RWPE2 (cell line): ENCODE measurements around the gene ZFHX3.

ENCODE experiments used
- ATAC-seq: fragments of 200-7000 bp; cut with Tn5 transposase; 3 replicates; pipeline ENCODE4 v1.9.1; 2021; ENCODE audit warnings: low read depth
- DNase-seq: peaks from one replicate; pipeline ENCODE4 v3.0.0-alpha.2; 2020; ENCODE audit warnings: low spot score
- H3K27ac ChIP-seq: fragments of 450-650 bp; 2 replicates; pipeline ENCODE4 v1.5.1; 2017; ENCODE audit warnings: mild to moderate bottlenecking; ENCODE audit not compliant: poor library complexity, severe bottlenecking
- H3K27me3 ChIP-seq: fragments of 250-450 bp; sonication (Bioruptor Pico); 2 replicates; pipeline ENCODE4 v1.5.1; 2021; ENCODE audit warnings: mild to moderate bottlenecking, moderate library complexity; ENCODE audit not compliant: insufficient read depth, poor library complexity, severe bottlenecking
- H3K36me3 ChIP-seq: fragments of 250-450 bp; sonication (Bioruptor Pico); 2 replicates; pipeline ENCODE4 v1.5.1; 2020; ENCODE audit warnings: low read depth, mild to moderate bottlenecking, moderate library complexity
- H3K4me1 ChIP-seq: fragments of 250-450 bp; sonication (Bioruptor Pico); 2 replicates; pipeline ENCODE4 v1.5.1; 2021; ENCODE audit warnings: mild to moderate bottlenecking, moderate library complexity; ENCODE audit not compliant: insufficient read depth, poor library complexity, severe bottlenecking
- H3K4me3 ChIP-seq: fragments of 250-450 bp; sonication (Bioruptor Pico); 2 replicates; pipeline ENCODE4 v1.5.1; 2021; ENCODE audit warnings: mild to moderate bottlenecking, moderate library complexity; ENCODE audit not compliant: severe bottlenecking
- H3K9me3 ChIP-seq: fragments of 250-450 bp; sonication (Bioruptor Pico); 2 replicates; pipeline ENCODE4 v1.5.1; 2021; ENCODE audit warnings: mild to moderate bottlenecking, moderate library complexity; ENCODE audit not compliant: severe bottlenecking
- CTCF ChIP-seq: fragments of 450-650 bp; IDR thresholded peaks from one replicate; pipeline ENCODE4 v1.5.1; 2017; ENCODE audit warnings: mild to moderate bottlenecking, moderate library complexity; ENCODE audit not compliant: poor library complexity, severe bottlenecking

Gene ZFHX3

GRCh38 chr16:72977127-72977526, 70.8 kb downstream of the ZFHX3 start:
- peaks cover 13% of the 10 kb centered on the region for H3K4me1 ChIP-seq
- no peak for ATAC-seq

GRCh38 chr16:72976438-72977064, 71.4 kb downstream of the ZFHX3 start:
- no peak for TF ChIP-seq CTCF
- DNase-seq = no peak
- ATAC-seq = no peak
- Histone ChIP-seq H3K4me3 (no peak overlapping the region), H3K4me1 (peaks cover 16% of the 10 kb centered on the region), H3K27ac (no peak overlapping the region), H3K36me3 (no peaks in the 10 kb centered on the region), H3K9me3 (no peaks in the 10 kb centered on the region), H3K27me3 (no peaks in the 10 kb centered on the region)

More at GRCh38 chr16:72977127-72977526, 70.8 kb downstream of the ZFHX3 start:
- Histone ChIP-seq H3K27ac (no peak overlapping the region), H3K27me3 (no peaks in the 10 kb centered on the region), H3K36me3 (no peaks in the 10 kb centered on the region), H3K9me3 (no peaks in the 10 kb centered on the region), H3K4me3 (no peak overlapping the region)
- DNase-seq = no peak
- TF ChIP-seq CTCF = no peak

GRCh38 chr16:72975809-72976437, 72.0 kb downstream of the ZFHX3 start:
- Histone ChIP-seq H3K9me3 (no peaks in the 10 kb centered on the region), H3K27me3 (no peaks in the 10 kb centered on the region), H3K36me3 (no peaks in the 10 kb centered on the region), H3K4me3 (no peak overlapping the region), H3K27ac (no peak overlapping the region), H3K4me1 (peaks cover 16% of the 10 kb centered on the region)
- no peak for DNase-seq
- no peak for ATAC-seq
- no peak for TF ChIP-seq CTCF

- Histone ChIP-seq H3K4me1 (peaks cover 16% of the 10 kb centered on the region), H3K9me3 (no peaks in the 10 kb centered on the region), H3K36me3 (no peaks in the 10 kb centered on the region), H3K27me3 (no peaks in the 10 kb centered on the region), H3K4me3 (no peak overlapping the region), H3K27ac (peak overlapping the region; percentile 91)
- no peak for TF ChIP-seq CTCF
- ATAC-seq (no peak), DNase-seq (no peak)
Measured at GRCh38 chr16:72974142-72974769, 73.7 kb downstream of the ZFHX3 start.
